Activated T-cell treated with anti-CD3 and anti-CD28 coated beads, Interleukin-2, amount 50 U/mL, for 24 hours (primary cell): ENCODE results near the gene CNDP2.

Source experiments
- DNase-seq: peaks from one replicate; pipeline ENCODE4 v3.0.0-alpha.2; 2020
- H3K27ac Mint-ChIP-seq: 2 replicates; pipeline ENCODE4 v1.8.0; 2020; ENCODE audit warnings: mild to moderate bottlenecking, mixed read lengths
- H3K27me3 Mint-ChIP-seq: 2 replicates; pipeline ENCODE4 v1.8.0; 2020; ENCODE audit warnings: mixed read lengths
- H3K36me3 Mint-ChIP-seq: 2 replicates; pipeline ENCODE4 v1.8.0; 2020; ENCODE audit warnings: low read depth, mixed read lengths
- H3K4me1 Mint-ChIP-seq: 2 replicates; pipeline ENCODE4 v1.8.0; 2020; ENCODE audit warnings: low read depth, mixed read lengths
- H3K4me3 Mint-ChIP-seq: 2 replicates; pipeline ENCODE4 v1.8.0; 2020; ENCODE audit warnings: mild to moderate bottlenecking, moderate library complexity, mixed read lengths
- H3K9me3 Mint-ChIP-seq: 2 replicates; pipeline ENCODE4 v1.8.0; 2020; ENCODE audit warnings: mixed read lengths

Gene CNDP2

GRCh38 chr18:74513149-74513882 is 17.2 kb downstream of the CNDP2 start:
- peaks cover 99% of the 10 kb centered on the region for H3K36me3 Mint-ChIP-seq
- peak; percentile 24 for DNase-seq
- H3K4me1 Mint-ChIP-seq = no peaks in the 10 kb centered on the region
- H3K27me3 Mint-ChIP-seq = no peaks in the 10 kb centered on the region
- no peak overlapping the region for H3K4me3 Mint-ChIP-seq
- H3K9me3 Mint-ChIP-seq = no peaks in the 10 kb centered on the region
- peak overlapping the region; percentile 34 for H3K27ac Mint-ChIP-seq

GRCh38 chr18:74513883-74514205 is 17.7 kb downstream of the CNDP2 start:
- H3K27ac Mint-ChIP-seq = no peak overlapping the region
- H3K36me3 Mint-ChIP-seq = peaks cover 99% of the 10 kb centered on the region
- no peaks in the 10 kb centered on the region for H3K27me3 Mint-ChIP-seq
- no peaks in the 10 kb centered on the region for H3K9me3 Mint-ChIP-seq
- no peaks in the 10 kb centered on the region for H3K4me1 Mint-ChIP-seq
- peak; percentile 22 for DNase-seq
- no peak overlapping the region for H3K4me3 Mint-ChIP-seq

GRCh38 chr18:74514860-74515495 is 18.8 kb downstream of the CNDP2 start:
- no peaks in the 10 kb centered on the region for H3K4me1 Mint-ChIP-seq

GRCh38 chr18:74515620-74516231 is 19.6 kb downstream of the CNDP2 start:
- no peaks in the 10 kb centered on the region for H3K27me3 Mint-ChIP-seq
- DNase-seq = peak; percentile 20
- H3K36me3 Mint-ChIP-seq = peaks cover 99% of the 10 kb centered on the region
- no peaks in the 10 kb centered on the region for H3K9me3 Mint-ChIP-seq
- no peaks in the 10 kb centered on the region for H3K4me1 Mint-ChIP-seq
- no peak overlapping the region for H3K4me3 Mint-ChIP-seq
- H3K27ac Mint-ChIP-seq = no peak overlapping the region

More at GRCh38 chr18:74514860-74515495, 18.8 kb downstream of the CNDP2 start:
- Mint-ChIP-seq H3K4me3 (no peak overlapping the region), H3K9me3 (no peaks in the 10 kb centered on the region), H3K36me3 (peaks cover 99% of the 10 kb centered on the region), H3K27me3 (no peaks in the 10 kb centered on the region), H3K27ac (peak overlapping the region; percentile 58)
- peak; percentile 23 for DNase-seq

GRCh38 chr18:74516271-74517235 is 20.4 kb downstream of the CNDP2 start:
- Mint-ChIP-seq H3K9me3 (no peaks in the 10 kb centered on the region), H3K4me3 (no peak overlapping the region), H3K27me3 (no peaks in the 10 kb centered on the region), H3K27ac (no peak overlapping the region), H3K36me3 (peaks cover 99% of the 10 kb centered on the region), H3K4me1 (no peaks in the 10 kb centered on the region)
- peak; percentile 15 for DNase-seq

- no peak overlapping the region for H3K4me3 Mint-ChIP-seq
- no peak overlapping the region for H3K27ac Mint-ChIP-seq
- peak; percentile 17 for DNase-seq
- peaks cover 99% of the 10 kb centered on the region for H3K36me3 Mint-ChIP-seq
- no peaks in the 10 kb centered on the region for H3K9me3 Mint-ChIP-seq
- no peaks in the 10 kb centered on the region for H3K27me3 Mint-ChIP-seq
- no peaks in the 10 kb centered on the region for H3K4me1 Mint-ChIP-seq
These were observed 21.1 kb downstream of the CNDP2 start for GRCh38 chr18:74517236-74517630.

GRCh38 chr18:74518456-74519295 is 22.5 kb downstream of the CNDP2 start:
- Mint-ChIP-seq H3K4me3 (no peak overlapping the region), H3K27ac (no peak overlapping the region), H3K36me3 (peaks cover 99% of the 10 kb centered on the region), H3K4me1 (no peaks in the 10 kb centered on the region), H3K9me3 (no peaks in the 10 kb centered on the region), H3K27me3 (no peaks in the 10 kb centered on the region)
- DNase-seq = peak; percentile 26

GRCh38 chr18:74519320-74520095 is 23.3 kb downstream of the CNDP2 start:
- DNase-seq = peak; percentile 24
- no peak overlapping the region for H3K4me3 Mint-ChIP-seq
- no peaks in the 10 kb centered on the region for H3K4me1 Mint-ChIP-seq
- peaks cover 98% of the 10 kb centered on the region for H3K36me3 Mint-ChIP-seq
- H3K27me3 Mint-ChIP-seq = no peaks in the 10 kb centered on the region
- no peaks in the 10 kb centered on the region for H3K9me3 Mint-ChIP-seq
- H3K27ac Mint-ChIP-seq = peak overlapping the region; percentile 40

- Mint-ChIP-seq H3K27ac (peak overlapping the region; percentile 19), H3K4me3 (no peak overlapping the region), H3K4me1 (no peaks in the 10 kb centered on the region), H3K9me3 (no peaks in the 10 kb centered on the region), H3K36me3 (peaks cover 90% of the 10 kb centered on the region), H3K27me3 (no peaks in the 10 kb centered on the region)
- DNase-seq = no peak
These were observed 24.1 kb downstream of the CNDP2 start for GRCh38 chr18:74520096-74520833.

- Mint-ChIP-seq H3K9me3 (no peaks in the 10 kb centered on the region), H3K4me3 (no peak overlapping the region), H3K36me3 (peaks cover 81% of the 10 kb centered on the region), H3K4me1 (no peaks in the 10 kb centered on the region), H3K27me3 (no peaks in the 10 kb centered on the region), H3K27ac (no peak overlapping the region)
- DNase-seq = no peak
These were observed 25.0 kb downstream of the CNDP2 start for GRCh38 chr18:74521068-74521725.

- Mint-ChIP-seq H3K4me1 (no peaks in the 10 kb centered on the region), H3K9me3 (no peaks in the 10 kb centered on the region), H3K27ac (no peak overlapping the region), H3K27me3 (no peaks in the 10 kb centered on the region), H3K4me3 (no peak overlapping the region), H3K36me3 (peaks cover 64% of the 10 kb centered on the region)
- DNase-seq = no peak
These were observed 26.7 kb downstream of the CNDP2 start for GRCh38 chr18:74522635-74523548.
